IPS DF 6.9 (cell line): ENCODE measurements around the gene TTC7B.

Source experiments
- DNase-seq: peaks from one replicate; pipeline ENCODE4 v3.0.0-alpha.2; 2013; ENCODE audit warnings: low read depth, low spot score
- H3K27ac ChIP-seq: one replicate; pipeline ENCODE4 v1.5.1; 2013; ENCODE audit warnings: low read length, control low read depth
- H3K27me3 ChIP-seq: 2 replicates; pipeline ENCODE4 v1.6.1; 2013; ENCODE audit warnings: mild to moderate bottlenecking, low read length; ENCODE audit not compliant: control insufficient read depth, insufficient read depth
- H3K36me3 ChIP-seq: 2 replicates; pipeline ENCODE4 v1.6.1; 2013; ENCODE audit warnings: low read length; ENCODE audit not compliant: control insufficient read depth, insufficient read depth
- H3K4me1 ChIP-seq: 2 replicates; pipeline ENCODE4 v1.6.1; 2013; ENCODE audit warnings: low read length; ENCODE audit not compliant: control insufficient read depth, insufficient read depth
- H3K4me3 ChIP-seq: 2 replicates; pipeline ENCODE4 v1.5.1; 2013; ENCODE audit warnings: mild to moderate bottlenecking, low read length
- H3K9me3 ChIP-seq: 2 replicates; pipeline ENCODE4 v1.6.1; 2013; ENCODE audit warnings: low read length, inconsistent platforms; ENCODE audit not compliant: control insufficient read depth, insufficient read depth
- WGBS: extraction: QIAGEN DNeasy Blood & Tissue Kit; methylation state at CpG from one replicate; pipeline ENCODE4 v1.1.7; 2013; ENCODE audit warnings: mixed read lengths, missing lambda C conversion rate; ENCODE audit not compliant: insufficient read length, insufficient coverage; 5-methylcytosine and 5-hydroxymethylcytosine counted together

Gene TTC7B

GRCh38 chr14:90759370-90760077 lies 56.7 kb downstream of the TTC7B start:
- Histone ChIP-seq H3K27ac (no peak overlapping the region), H3K9me3 (no peaks in the 10 kb centered on the region), H3K4me3 (no peak overlapping the region), H3K4me1 (no peaks in the 10 kb centered on the region; the same call in 1 of the 2 replicates), H3K27me3 (no peaks in the 10 kb centered on the region), H3K36me3 (no peaks in the 10 kb centered on the region)
- no CpG with 5 or more reads among the region's 7 CpGs for WGBS
- no peak for DNase-seq

- H3K4me3 ChIP-seq = no peak overlapping the region
- no peaks in the 10 kb centered on the region for H3K27me3 ChIP-seq
- H3K36me3 ChIP-seq = no peaks in the 10 kb centered on the region
- WGBS = no CpG with 5 or more reads among the region's 13 CpGs
- H3K4me1 ChIP-seq = no peaks in the 10 kb centered on the region; the same call in 1 of the 2 replicates
- H3K27ac ChIP-seq = no peak overlapping the region
- no peaks in the 10 kb centered on the region for H3K9me3 ChIP-seq
- no peak for DNase-seq
Observed at GRCh38 chr14:90758959-90759358, 57.3 kb downstream of the TTC7B start.

- H3K27ac ChIP-seq = no peak overlapping the region
- H3K9me3 ChIP-seq = no peaks in the 10 kb centered on the region
- no peaks in the 10 kb centered on the region for H3K36me3 ChIP-seq
- no peaks in the 10 kb centered on the region for H3K27me3 ChIP-seq
- H3K4me3 ChIP-seq = peak overlapping the region; percentile 3; the same call in 1 of the 2 replicates
- no peaks in the 10 kb centered on the region; the same call in 1 of the 2 replicates for H3K4me1 ChIP-seq
- DNase-seq = peak; percentile 85
- WGBS = no CpG with 5 or more reads among the region's 71 CpGs
Observed at GRCh38 chr14:90758028-90758889, 58.0 kb downstream of the TTC7B start.

GRCh38 chr14:90757452-90757851 lies 58.8 kb downstream of the TTC7B start:
- no peak overlapping the region for H3K27ac ChIP-seq
- WGBS = no CpG with 5 or more reads among the region's 3 CpGs
- H3K4me1 ChIP-seq = no peaks in the 10 kb centered on the region; the same call in 1 of the 2 replicates
- DNase-seq = no peak
- no peak overlapping the region for H3K4me3 ChIP-seq
- no peaks in the 10 kb centered on the region for H3K27me3 ChIP-seq
- no peaks in the 10 kb centered on the region for H3K9me3 ChIP-seq
- no peaks in the 10 kb centered on the region for H3K36me3 ChIP-seq

GRCh38 chr14:90756755-90757345 lies 59.4 kb downstream of the TTC7B start:
- H3K4me3 ChIP-seq = no peak overlapping the region
- peak; percentile 2 for DNase-seq
- no peaks in the 10 kb centered on the region for H3K27me3 ChIP-seq
- no peak overlapping the region for H3K27ac ChIP-seq
- H3K9me3 ChIP-seq = no peaks in the 10 kb centered on the region
- no peaks in the 10 kb centered on the region; the same call in 1 of the 2 replicates for H3K4me1 ChIP-seq
- H3K36me3 ChIP-seq = no peaks in the 10 kb centered on the region
- no CpG with 5 or more reads among the region's 10 CpGs for WGBS

- WGBS = no CpG with 5 or more reads among the region's 4 CpGs
- Histone ChIP-seq H3K9me3 (no peaks in the 10 kb centered on the region), H3K27ac (no peak overlapping the region), H3K4me1 (no peaks in the 10 kb centered on the region; the same call in 1 of the 2 replicates), H3K4me3 (no peak overlapping the region), H3K27me3 (no peaks in the 10 kb centered on the region), H3K36me3 (no peaks in the 10 kb centered on the region)
- DNase-seq = no peak
Observed at GRCh38 chr14:90755661-90756304, 60.4 kb downstream of the TTC7B start.

- DNase-seq = no peak
- H3K27me3 ChIP-seq = no peaks in the 10 kb centered on the region
- no peaks in the 10 kb centered on the region for H3K36me3 ChIP-seq
- H3K4me1 ChIP-seq = no peaks in the 10 kb centered on the region; the same call in 1 of the 2 replicates
- H3K4me3 ChIP-seq = no peak overlapping the region
- no peak overlapping the region for H3K27ac ChIP-seq
- WGBS = no CpG with 5 or more reads among the region's 3 CpGs
- H3K9me3 ChIP-seq = no peaks in the 10 kb centered on the region
Observed at GRCh38 chr14:90753456-90754005, 62.7 kb downstream of the TTC7B start.

- Histone ChIP-seq H3K4me3 (no peak overlapping the region), H3K36me3 (no peaks in the 10 kb centered on the region), H3K4me1 (no peaks in the 10 kb centered on the region), H3K27me3 (no peaks in the 10 kb centered on the region), H3K9me3 (no peaks in the 10 kb centered on the region), H3K27ac (no peak overlapping the region)
- no peak for DNase-seq
- WGBS = no CpG with 5 or more reads among the region's 1 CpG
Observed at GRCh38 chr14:90750701-90751100, 65.5 kb downstream of the TTC7B start.

GRCh38 chr14:90750191-90750590 lies 66.0 kb downstream of the TTC7B start:
- Histone ChIP-seq H3K9me3 (no peaks in the 10 kb centered on the region), H3K4me3 (no peak overlapping the region)

GRCh38 chr14:90747909-90748308 lies 68.3 kb downstream of the TTC7B start:
- no peak for DNase-seq
- H3K36me3 ChIP-seq = no peaks in the 10 kb centered on the region
- no peaks in the 10 kb centered on the region for H3K4me1 ChIP-seq
- no peak overlapping the region for H3K4me3 ChIP-seq
- no peaks in the 10 kb centered on the region for H3K9me3 ChIP-seq
- no peak overlapping the region for H3K27ac ChIP-seq
- H3K27me3 ChIP-seq = no peaks in the 10 kb centered on the region

More at GRCh38 chr14:90750191-90750590, 66.0 kb downstream of the TTC7B start:
- Histone ChIP-seq H3K27me3 (no peaks in the 10 kb centered on the region), H3K4me1 (no peaks in the 10 kb centered on the region), H3K27ac (no peak overlapping the region), H3K36me3 (no peaks in the 10 kb centered on the region)
- DNase-seq = no peak
